ENCODE results near the gene GCDH.

DNA sequence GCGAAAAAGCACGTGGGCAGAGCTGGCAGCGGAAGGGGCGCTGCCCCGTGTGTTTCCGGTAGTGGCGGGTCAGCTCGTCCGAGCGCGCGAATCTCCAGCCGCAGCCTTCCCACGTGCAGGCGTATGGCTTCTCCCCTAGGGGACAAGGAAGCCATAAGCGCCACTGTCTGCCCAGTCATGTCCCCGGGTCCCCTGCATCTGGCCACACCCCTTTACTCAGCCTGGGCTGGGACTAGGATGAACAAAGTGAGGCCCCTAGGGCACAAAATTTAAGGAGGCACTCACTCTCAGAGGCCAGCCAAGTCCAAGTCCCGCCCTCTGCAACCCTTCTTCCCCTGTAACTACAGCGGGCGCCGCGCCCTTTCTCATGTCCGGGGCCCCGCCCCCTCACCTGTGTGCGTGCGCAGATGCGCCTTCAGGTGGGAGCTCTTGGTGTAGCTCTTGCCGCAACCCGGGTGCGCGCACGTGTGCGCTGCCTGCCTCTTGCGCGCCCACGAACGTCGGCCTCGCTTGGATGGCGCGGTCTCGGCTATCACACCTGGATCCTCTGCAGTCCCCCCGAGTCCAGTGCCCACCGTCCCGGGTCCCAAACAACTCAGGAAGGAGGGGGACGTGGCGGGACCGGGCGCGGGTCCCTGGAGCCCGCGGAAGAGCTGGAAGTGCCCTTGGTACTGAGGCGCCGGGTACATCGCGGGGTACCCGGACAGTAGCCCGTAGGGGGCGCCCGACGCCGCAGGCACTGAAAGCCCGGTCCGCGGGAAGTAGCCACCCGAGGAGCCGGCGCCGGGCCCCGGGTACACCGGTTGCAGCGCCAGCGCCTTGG is 5.8 kb upstream of the GCDH start:
- TF ChIP-seq, protein P1, sequence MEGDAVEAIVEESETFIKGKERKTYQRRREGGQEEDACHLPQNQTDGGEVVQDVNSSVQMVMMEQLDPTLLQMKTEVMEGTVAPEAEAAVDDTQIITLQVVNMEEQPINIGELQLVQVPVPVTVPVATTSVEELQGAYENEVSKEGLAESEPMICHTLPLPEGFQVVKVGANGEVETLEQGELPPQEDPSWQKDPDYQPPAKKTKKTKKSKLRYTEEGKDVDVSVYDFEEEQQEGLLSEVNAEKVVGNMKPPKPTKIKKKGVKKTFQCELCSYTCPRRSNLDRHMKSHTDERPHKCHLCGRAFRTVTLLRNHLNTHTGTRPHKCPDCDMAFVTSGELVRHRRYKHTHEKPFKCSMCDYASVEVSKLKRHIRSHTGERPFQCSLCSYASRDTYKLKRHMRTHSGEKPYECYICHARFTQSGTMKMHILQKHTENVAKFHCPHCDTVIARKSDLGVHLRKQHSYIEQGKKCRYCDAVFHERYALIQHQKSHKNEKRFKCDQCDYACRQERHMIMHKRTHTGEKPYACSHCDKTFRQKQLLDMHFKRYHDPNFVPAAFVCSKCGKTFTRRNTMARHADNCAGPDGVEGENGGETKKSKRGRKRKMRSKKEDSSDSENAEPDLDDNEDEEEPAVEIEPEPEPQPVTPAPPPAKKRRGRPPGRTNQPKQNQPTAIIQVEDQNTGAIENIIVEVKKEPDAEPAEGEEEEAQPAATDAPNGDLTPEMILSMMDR (conservative IDR thresholded peaks at IDR 0.05), result peak; percentile 92
- TF ChIP-seq ZFX (IDR thresholded peaks at IDR 0.05), result peak; percentile 49; the same call in 1 of the 2 replicates
